Erythroblast (primary cell): ENCODE results near the gene MTOR.
"Not testable (repeated sequence)": the region's sequence is repeated elsewhere in the genome, so short reads cannot be mapped to it uniquely, and the experiment has no call there.

Source experiments
- GATA1 ChIP-seq: IDR thresholded peaks from 2 replicates; pipeline ENCODE4 v1.6.1; 2011; ENCODE audit warnings: low read depth, mild to moderate bottlenecking, control low read depth, low read length, moderate library complexity
- POLR2A ChIP-seq: IDR thresholded peaks from 2 replicates; pipeline ENCODE4 v1.6.1; 2011; ENCODE audit warnings: mild to moderate bottlenecking, low read length

DNA sequence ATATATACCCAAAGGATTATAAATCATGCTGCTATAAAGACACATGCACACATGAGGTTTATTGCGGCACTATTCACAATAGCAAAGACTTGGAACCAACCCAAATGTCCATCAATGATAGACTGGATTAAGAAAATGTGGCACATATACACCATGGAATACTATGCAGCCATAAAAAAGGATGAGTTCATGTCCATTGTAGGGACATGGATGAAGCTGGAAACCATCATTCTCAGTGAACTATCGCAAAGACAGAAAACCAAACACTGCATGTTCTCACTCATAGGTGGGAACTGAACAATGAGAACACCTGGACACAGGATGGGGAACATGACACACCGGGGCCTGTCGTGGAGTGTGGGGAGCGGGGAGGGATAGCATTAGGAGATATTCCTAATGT lies 95.6 kb downstream of the MTOR start:
- not testable (repeated sequence) for TF ChIP-seq POLR2A, GATA1
